Spleen (tissue), 7 donors: ENCODE measurements around the gene GRIP1.

ENCODE experiments used
- CTCF ChIP-seq, 11 experiments: fragments of 200-600 bp in 7 of 11; fragments of 450-650 bp in 4 of 11; sonication (generic) in 4 of 11; IDR thresholded peaks in 8 of 11; conservative IDR thresholded peaks in 3 of 11; 1 replicate in 7 of 11; 2 replicates in 4 of 11; pipeline versions ENCODE4 v1.4.0 to v1.8.0; 2016 to 2021; ENCODE audit warnings: antibody characterized with exemption in 11 of 11, inconsistent platforms in 4 of 11, mild to moderate bottlenecking in 1 of 11
- POLR2A ChIP-seq, 3 donors: fragments of 450-650 bp; IDR thresholded peaks; one replicate each; pipeline ENCODE4 v1.5.1; 2017; ENCODE audit warnings: antibody characterized with exemption in 3 of 3, mild to moderate bottlenecking in 1 of 3
- POLR2AphosphoS5 ChIP-seq, 3 donors: sonication (generic); formaldehyde crosslinking; IDR thresholded peaks; one replicate each; pipeline ENCODE4 v1.5.1; 2017; ENCODE audit warnings: antibody characterized with exemption in 3 of 3
- donor health status: DM: no; HTN: no; CAD: no; lungs with moderate emphysema.
- donor health status: DM: no; HTN: no; CAD: no.
- donor health status: DM: no; HTN: no; CAD: no.

GRCh38 chr12:66453120-66453519 lies 225.8 kb downstream of the GRIP1 start:
- no peak for TF ChIP-seq CTCF (IDR thresholded peaks at IDR 0.05 in 8 of 11, conservative IDR thresholded peaks at IDR 0.05 in 3 of 11)
- TF ChIP-seq POLR2AphosphoS5 (IDR thresholded peaks at IDR 0.05): no peak
- TF ChIP-seq POLR2A (IDR thresholded peaks at IDR 0.05): no peak
